ENCODE measurements around the gene TOR3A.

The TOR3A gene

GRCh38 chr1:179077396-179077795, 4.5 kb upstream of the TOR3A start:
- no peak for DNase-seq

- peak; percentile 71 to 73 for DNase-seq
Measured at GRCh38 chr1:179079113-179079761, 2.6 kb upstream of the TOR3A start.

DNA sequence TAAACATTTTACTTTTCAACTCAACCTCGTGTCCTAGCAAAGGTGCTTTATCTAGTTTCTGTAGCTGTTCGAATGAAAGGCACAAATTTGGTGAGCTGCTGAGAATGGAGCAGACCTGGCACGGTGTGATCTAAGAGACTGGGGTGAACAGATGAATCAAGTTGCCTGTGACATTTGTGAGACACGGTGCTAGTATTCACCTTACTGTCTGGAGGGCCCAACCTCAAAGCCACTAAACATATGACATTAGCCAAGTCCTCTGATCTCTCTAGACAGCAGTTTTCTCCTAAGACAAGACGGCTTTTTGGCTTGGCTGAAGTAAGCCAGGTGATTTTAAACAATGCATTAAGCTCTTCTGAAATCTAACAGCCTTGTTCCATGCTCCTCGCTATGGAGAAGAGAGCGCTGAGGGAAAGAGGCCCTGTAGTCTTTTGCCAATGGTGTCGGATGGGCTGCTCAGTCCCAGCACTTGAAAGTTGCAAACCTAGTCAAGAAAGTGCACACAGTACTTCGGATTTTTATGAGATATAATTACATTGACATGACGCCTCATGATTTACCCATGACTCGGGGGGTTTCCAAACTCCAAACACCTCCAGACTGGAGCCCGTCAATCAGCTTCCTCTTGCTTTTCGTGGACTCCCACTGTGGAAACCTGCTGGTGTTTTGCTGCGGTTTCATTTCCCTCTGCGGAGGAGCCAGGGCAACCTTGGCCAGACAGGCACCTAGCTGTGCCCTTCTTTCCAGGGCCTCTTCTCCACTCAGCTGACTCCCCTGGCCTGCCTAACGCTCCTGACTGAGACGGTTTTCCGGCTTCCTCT, 794 bp upstream of the TOR3A start:
- no peak for DNase-seq

DNA sequence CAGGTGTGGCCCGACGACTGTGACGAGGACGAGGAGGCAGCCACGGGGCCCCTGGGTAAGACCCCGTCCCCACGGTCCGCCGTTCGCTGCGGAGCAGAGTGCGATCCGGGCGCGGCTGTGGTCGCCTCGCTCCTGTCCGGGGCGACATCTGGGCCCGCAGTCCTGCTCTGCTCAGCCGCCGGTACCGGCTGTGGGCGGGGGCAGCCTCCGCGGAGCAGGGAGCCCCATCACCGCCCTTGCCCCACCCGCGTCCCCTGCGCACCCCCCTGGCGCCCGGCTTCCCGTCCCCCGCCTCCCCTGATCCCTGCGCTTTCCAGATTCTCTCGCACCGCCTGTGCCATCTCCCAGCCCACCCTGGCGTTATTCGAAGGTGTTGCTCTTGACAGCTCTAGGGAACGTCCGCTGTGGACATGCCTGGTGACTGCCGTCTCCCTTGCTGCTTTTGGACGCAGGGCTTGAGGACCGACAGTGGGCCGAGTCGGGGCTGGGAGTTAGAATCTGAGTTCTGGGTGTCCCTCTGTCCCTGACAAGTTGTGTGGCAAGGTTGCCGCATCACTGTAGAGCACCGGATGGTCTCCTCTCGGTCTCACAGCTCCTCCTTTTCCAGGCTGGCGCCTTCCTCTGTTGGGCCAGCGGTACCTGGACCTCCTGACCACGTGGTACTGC, 596 bp downstream of the TOR3A start:
- peak in 1 of 2 experiments; percentile 15 for DNase-seq

DNA sequence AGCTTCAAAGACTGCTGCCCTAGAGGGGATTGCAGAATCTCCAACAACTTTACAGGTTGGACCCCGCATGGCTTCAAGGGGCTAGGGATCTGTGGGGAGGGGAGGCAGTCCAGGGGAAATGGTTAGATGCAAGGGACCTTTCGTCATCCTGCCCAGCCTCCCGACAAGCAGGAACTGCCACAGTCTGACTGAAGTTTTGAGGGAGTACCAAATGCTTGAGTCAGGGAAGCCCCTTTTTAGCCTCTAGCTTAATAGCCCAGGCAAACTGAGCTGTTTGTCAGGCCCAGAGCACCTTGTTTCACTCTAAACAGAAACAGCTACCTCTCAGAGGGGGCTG, 1.1 kb downstream of the TOR3A start:
- no peak for DNase-seq

DNA sequence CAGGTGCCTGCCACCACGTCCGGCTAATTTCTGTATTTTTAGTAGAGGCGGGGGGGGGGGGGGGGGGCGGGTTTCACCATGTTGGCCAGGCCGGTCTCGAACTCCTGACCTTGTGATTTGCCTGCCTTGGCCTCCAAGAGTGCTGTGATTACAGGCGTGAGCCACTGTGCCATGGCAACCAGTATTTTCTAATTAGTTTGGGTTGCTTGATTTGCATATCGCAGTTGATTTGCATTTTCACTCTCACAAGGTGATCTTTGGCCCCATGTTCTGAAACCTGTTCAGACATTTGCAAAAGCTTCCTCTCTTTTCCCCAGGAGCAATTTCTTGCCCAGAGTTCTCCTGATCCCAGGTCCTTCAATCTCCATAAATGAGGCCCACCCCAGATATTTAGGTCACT, 1.7 kb downstream of the TOR3A start:
- DNase-seq: no peak

DNA sequence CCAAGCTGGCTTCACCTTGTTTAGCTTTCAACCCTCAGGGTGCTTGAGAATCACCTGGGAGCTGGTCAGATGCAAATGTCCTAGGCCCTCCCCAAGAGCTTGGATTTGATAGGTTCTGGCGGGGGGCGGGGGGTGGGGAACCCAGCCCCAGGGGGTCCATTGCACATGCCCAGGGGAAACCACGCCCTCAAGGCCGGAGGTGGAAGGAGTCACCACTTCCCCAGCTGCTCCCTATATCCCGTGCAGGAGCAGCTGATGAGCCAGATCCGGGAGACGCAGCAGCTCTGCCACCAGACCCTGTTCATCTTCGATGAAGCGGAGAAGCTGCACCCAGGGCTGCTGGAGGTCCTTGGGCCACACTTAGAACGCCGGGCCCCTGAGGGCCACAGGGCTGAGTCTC, 5.8 kb downstream of the TOR3A start:
- no peak for DNase-seq

- DNase-seq: no peak
Measured at GRCh38 chr1:179089827-179090482, 8.1 kb downstream of the TOR3A start.

- no peak for DNase-seq
Measured at GRCh38 chr1:179090522-179090921, 8.7 kb downstream of the TOR3A start.

DNA sequence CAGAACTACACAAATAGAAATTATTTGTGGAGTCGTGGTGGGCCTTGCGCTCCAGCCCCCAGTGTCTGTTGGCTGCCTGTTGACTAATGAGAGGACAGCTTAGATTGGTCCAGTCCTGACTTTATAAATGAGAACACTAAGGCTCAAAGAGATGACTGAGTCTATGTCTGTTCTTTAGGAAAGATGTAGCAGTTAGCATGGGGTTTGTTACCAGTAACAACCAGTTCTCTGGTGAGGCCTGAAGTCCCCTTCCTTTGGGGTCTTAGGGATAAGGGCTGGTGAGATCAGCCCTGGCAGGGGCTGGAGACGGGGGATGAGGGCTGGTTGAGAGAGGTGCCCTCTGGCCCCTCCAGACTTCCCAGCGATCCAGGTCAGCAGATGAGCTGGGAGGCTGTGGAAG, 9.1 kb downstream of the TOR3A start:
- DNase-seq: no peak

DNA sequence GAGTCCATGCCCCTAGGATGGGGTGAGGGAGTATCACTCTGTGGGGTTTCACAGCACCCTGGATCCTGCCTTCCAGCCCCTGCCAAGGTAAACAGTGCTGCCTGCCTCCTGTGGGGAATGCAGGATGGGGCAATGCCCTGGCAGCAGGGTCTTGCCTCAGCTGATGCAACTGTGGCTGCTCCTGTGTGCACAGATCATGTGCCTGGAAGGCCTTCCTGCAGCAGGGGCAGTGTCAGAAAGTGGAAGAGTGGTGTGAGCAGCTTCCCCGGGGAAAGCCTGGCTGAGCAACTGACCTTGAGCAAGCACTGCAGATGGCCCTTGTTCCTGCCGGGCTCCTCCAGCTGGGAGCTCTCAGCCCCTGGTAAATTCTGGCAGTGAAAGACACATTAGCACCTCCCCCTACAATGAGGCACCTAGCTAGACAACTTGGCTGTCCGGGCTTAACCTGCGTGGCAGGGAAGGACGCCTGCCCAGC, 9.9 kb downstream of the TOR3A start:
- DNase-seq: peak in 1 of 2 experiments; percentile 32

GRCh38 chr1:179092896-179093461, 11.1 kb downstream of the TOR3A start:
- no peak for DNase-seq

GRCh38 chr1:179094818-179095217, 12.9 kb downstream of the TOR3A start:
- no peak for DNase-seq

DNA sequence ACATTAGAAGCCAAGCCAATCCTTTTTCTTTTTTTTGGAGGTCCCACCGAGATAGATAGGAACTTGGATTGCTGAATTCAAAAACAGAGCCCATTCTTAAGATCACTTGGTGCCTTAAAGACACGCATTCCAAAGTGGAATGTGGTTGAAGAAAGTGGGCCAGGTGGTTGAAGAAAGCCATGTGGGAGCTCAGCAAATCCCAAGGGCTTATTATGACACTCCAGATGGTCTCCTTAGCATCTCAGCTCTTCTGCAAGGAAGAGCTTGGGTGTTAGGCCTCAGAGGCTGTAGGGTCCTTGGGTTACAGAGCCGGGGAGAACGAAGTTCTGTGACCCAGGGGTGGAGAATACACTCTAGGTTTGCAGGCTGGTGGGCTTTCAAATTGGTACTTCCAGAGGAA, 13.5 kb downstream of the TOR3A start:
- no peak for DNase-seq

GRCh38 chr1:179095924-179096323, 14.1 kb downstream of the TOR3A start:
- DNase-seq: no peak

- no peak for DNase-seq
Measured at GRCh38 chr1:179099891-179100290, 18.0 kb downstream of the TOR3A start.

- no peak for DNase-seq
Measured at GRCh38 chr1:179101566-179101965, 19.7 kb downstream of the TOR3A start.

GRCh38 chr1:179103999-179104398, 22.1 kb downstream of the TOR3A start:
- no peak for DNase-seq

- no peak for DNase-seq
Measured at GRCh38 chr1:179104611-179105250, 22.9 kb downstream of the TOR3A start.

DNA sequence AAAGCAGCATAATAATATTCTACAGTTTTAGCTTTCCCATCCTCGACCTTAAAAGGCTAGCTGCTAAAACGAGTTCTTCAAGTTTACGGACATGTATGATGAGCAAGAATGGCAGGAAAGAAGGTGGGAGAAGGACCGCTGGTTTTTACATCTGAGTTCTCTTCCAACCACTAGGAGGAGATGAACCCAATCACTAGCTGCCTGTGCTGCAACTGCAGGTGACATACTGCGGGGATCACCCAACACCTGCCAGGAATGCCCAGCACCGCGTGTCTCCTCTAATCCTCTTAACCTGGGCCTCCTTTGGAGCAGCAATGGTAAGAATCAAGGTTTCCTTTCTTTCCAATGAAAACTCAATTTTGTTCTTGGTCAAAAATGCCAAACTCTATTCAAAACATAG, 23.5 kb downstream of the TOR3A start:
- peak in 1 of 2 experiments; percentile 16 for DNase-seq

DNA sequence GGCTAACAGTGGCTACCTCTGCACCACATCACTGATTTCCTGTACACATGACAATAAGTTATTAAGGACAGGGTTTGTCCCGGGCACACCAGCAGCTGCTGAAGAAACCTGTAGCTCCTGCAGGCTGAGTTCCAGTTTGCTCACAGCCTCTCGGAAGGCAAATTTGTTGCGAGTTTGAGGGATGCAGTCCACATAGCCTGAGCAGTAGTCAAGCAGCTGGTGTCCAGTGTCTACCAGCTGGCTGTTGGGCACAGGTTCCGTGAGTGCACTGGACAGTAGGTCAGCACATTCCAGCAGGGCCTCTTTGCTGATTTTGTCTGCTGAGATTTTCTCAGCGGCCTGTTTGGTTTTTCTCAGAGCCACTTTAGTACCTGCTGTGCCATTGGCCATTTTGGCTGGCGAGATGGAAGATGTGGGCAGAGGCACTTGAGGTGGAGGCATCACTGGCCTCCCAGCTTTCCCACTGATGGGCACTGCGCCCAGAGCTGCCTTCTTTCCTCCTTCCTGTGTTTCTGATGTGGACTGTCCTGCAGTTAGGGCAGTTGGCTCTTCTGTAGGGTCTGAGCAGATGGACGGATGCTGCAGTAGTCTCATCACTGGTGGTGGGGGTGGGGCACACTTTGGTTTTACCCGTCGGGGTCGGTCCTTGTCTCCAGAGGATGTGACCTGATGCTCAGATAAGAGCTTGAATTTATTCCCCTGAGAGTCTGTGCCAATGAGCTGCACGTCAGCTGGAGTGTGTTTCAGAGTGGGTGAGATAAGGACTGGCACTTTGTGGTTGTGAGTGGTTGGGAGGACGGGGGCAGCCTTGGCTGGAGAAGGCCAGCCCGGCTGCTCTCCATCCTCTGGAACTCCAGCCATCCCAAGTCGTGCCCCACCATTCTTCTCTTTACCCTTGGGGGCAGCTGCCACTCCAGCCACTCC, 26.1 kb downstream of the TOR3A start:
- no peak for DNase-seq
